NCI-H1417 treated with DMSO at 0.1 percent for 48 hours (cell line): ENCODE results near the gene AGFG1.

Experiments
- DNase-seq: peaks from one replicate; lab custom pipeline; 2025; lab: John Stamatoyannopoulos, UW

Gene AGFG1

DNA sequence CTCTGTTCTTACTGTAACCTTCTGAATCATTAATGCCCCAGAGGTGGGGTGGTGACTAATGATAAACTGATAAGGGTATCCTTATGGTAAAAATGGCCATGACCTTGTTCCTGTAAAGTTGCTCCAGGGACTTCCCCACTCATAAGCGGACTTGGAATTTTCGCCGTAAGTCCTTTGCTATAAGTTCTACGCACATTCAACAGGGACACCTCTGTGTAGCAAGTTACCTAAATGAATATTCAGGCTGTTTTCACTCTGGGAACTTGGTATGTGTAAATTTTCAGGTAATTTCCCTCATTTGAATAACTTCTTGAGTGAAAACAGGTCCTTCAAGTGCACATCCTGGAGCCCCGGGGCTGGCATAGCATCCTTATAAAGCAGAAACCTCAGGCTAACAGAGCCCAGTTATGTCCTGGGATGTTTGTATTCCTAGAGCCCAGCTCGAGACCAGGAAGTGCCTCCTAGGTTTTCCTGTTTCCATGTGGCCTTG, 9.4 kb upstream of the AGFG1 start:
- DNase-seq, result no peak

DNA sequence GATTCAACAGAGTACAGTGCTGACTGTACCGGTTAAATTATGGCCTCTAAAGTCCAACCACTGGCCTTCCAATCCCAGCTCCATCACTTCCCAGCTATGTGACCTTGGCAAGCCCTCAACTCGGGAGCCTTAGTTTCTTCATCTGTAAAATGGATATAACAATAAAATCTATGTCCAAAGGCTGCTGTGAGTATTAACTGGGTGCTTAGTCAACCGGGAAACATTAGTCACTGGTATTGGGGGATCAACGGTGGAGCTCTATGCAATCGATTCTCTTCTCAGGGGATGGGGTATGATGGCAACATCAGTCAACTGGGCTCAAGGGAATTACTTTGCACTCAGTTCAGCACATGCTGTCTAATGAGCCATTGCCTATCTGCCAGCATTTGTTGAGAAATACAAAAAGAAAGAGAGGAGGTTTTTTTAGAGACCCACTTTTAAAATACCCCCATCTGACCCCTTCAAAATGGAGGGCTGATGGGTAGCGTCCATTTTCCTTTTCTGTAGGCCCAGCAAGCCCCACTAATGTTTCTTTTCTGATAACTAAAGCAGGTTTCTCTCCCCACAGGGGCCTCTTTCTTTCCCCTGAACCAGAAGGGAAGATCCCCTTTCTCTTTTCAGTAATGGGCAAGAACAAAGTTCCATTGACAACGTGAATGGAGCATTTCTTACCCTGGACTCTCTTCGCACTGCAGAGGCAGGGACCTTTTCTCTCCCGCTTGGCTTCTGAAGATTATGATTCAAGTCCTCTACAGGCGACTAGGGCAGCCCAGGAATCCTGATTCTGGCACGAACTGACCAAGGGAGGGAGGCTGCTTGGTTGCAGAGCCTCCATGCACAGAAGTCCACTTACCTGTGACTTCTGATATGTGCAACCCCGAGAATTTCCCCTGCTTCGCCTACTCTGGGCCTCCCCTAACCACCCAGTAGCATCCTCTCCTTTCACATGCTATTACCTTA, 8.7 kb upstream of the AGFG1 start:
- DNase-seq, result no peak

DNA sequence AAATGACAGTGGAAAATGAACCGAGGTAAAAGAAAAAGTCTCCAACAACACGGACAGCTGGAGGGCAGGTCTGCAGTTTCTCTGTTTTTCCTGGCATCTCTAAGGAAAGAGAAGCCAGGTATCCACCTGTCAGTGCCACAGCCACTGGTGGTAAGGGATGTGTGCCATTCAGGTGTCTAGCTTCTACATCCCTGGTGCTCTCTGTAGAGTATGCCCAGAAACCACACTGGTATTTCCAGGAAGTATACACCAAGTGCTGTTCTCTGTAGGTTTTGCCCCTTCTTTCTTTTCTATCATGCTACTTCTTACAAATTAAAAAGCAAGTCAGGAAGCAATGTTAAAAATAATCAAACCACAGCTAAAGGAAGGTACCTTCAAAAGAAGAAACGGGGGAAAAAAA, 7.6 kb upstream of the AGFG1 start:
- no peak for DNase-seq

DNA sequence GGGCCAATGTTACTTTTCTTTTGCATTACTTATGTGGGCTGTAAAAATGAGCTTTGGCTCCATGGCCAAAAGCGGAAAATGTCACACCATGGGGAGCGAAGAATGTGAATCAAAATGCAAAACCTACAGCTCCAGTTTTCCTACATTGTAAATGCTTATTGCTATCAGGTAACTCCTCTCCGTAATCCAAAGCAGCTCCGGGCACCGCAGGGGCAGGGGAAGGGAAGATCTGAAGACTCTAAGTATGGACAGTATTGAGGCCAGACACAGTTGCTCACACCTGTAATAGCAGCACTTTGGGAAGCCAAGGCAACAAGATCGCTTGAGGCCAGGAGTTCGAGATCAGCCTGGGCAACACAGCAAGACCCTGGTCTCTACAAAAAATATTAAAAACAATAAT, 7.1 kb upstream of the AGFG1 start:
- no peak for DNase-seq

DNA sequence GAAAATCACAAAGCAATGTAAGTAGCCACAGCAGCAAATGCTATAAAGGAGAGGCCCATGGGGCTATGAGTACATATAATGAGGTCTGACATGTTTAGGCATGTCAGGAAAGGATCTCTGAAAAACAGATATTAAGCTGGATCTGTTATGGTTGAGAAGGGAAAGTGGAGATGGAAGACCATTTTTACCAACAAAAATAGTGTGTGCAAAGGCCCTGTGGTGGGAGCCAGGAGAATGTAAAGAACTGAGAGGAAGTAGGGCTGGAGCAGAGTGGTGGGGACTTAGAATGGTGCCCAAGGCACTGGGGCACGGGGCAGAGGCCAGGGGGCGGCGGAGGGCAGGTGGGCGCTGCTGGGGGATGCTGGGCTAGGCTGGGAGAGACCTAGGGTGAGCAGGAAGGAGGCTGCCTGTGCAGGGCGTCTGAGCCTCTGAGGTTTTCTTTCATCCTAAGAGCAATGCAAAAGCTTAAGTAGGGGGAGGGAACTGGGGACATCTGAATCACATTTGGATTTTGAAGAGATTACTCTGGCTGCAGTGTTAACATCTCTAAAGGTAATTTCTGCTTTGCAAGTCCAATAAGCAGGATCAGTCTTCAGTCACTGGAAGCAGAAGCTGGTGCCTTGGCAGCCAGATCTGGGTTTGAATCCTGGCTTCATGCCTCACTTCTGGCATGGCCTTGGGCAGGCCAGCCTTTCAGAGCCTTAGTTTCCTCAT, 4.9 kb upstream of the AGFG1 start:
- DNase-seq, result no peak

DNA sequence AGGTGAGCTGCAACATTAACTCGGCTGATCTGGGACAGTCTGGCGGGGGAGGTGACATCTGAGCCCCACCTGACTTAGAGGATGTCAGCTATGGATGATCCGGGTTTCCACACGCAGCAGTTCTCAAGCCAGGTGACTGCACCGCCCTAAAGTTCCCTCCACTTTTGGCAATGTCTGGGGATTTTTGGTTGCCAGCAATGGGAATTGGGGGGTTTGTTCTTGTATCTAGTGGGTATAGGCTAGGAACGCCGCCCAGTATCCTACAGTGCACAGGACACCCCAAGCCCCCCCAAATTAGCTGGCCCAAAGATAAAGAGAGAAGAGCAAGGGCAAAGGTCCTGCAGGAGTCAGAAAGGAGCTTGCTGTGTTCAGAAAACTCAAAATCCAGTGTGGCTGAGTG, 544 bp upstream of the AGFG1 start:
- DNase-seq, result no peak

DNA sequence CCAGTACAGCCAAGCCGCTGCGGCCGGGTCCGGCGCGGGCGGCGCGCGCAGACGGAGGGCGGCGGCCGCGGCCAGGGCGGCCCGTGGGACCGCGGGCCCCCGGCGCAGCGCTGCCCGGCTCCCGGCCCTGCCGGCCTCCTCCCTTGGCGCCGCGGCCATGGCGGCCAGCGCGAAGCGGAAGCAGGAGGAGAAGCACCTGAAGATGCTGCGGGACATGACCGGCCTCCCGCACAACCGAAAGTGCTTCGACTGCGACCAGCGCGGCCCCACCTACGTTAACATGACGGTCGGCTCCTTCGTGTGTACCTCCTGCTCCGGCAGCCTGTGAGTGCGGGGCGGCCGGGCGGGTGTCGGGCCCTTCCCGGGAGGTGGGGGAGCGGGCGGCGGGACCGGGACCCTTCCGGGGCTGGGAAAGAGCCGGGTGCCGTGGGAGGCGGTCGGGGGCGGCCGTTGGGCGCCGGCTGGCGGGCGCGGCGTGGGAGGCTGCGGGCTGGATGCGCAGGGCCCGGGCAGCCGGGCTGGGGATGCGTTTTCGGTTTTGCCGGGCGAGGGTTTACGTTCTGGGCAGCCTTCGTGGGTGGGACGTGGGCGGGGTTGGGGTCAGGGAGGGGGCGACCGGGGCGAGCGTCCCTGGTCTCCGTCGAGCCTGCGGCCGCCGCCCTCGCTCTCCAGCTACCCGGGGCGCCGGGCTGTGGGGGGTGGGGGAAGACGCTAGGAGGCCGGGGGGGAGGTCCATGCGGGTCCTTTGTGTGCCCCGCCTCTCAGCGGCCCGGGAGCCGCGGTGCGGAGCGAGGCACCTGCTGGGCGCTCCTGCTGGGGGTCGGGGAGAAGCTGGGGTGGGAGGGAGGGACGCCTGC, 537 bp downstream of the AGFG1 start:
- no peak for DNase-seq

DNA sequence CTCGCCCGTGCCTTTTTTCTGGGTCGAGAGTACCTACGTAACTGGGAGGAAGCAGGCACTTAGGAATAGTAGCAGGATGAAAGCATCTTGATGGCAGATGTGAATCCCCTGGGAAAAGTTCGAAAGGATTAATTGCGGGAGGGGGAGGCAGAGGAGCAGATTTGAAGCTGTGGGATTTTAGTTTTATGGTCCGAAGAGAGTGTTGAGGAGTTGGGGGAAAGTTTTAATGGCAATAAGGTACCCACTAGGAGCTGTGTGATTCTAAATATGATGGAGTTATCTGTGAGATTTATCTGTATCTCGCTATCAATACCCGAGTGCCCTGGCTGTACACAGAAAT, 1.1 kb downstream of the AGFG1 start:
- no peak for DNase-seq

DNA sequence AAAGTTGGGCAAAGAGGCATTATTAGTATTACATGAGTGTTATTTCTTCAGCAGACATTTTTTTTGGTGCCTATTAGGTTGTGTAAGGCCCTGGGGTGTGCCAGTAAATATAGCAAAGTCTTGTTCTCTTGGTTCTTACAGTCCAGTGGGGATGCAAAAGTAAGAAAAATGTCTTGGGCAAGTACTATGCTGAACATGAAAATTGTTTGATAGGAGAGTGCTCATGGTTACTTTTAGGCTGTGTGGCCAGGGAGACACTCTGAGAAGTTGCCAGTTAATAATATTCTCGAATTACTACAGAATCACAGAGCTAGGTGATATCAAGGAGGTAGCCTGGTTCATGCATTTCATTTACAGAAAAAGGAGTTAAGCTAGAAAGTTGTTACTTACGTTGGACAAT, 1.9 kb downstream of the AGFG1 start:
- no peak for DNase-seq

DNA sequence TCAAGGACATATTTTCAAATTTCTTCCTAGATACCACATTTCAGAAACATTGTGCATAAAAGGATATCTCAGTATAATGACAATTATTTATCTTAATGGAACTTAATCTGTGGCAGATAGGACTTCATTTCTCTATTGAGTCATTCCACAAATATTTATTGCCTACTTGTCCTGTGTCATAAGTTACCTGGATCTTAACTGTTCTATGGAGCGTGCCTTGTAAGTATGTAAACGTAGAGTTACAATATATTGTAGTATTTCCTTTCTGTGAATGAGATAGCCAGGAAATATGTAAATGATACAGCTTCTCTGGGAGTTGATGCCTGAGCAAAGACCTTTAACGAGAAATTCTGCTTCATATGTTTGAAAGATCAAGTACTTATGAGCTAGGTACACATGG, 2.5 kb downstream of the AGFG1 start:
- no peak for DNase-seq

DNA sequence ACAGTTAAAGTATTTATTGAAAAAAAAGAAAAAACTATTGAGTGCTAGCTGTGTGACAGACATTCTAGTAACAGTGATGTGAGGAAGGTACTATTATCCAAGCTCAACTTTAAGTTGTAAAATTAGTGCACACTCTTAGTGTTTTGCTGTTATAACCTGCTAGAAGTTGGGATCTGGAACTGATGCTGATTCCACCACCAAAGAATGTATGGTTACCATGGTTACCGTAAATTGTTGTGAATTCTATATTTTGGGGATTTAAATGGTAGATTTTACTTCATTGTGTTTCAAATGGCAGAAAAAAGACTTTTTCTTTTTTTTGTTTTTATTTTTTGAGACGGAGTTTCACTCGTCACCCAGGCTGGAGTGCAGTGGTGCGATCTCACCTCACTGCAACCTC, 5.3 kb downstream of the AGFG1 start:
- DNase-seq, result no peak

DNA sequence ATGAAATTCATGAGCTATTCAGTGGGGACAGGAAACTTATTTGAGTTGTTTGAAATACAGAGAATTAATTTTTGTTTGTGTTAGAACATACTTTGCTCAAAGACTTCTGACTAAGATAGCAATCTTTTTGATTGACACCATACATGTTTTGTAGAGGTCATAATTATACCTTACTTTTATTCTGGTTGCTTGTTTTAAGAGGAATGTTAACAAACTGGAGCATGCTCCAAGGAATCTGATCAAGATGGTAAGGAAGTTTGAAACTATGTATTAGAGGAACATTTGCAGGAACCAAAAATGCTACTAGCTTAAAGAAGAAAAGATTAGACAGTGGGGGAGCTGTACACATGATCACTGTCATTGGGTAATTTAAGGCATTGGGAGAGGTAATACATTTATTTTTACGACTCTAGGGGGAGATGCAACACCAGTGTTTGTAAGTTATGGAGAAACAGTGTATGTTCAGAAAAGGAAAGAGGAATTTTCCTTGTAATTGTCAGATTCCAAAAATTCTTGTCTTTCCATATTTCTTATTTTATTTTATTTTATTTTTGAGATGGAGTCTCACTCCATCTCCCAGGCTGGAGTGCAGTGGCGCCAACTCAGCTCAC, 8.0 kb downstream of the AGFG1 start:
- DNase-seq, result no peak

DNA sequence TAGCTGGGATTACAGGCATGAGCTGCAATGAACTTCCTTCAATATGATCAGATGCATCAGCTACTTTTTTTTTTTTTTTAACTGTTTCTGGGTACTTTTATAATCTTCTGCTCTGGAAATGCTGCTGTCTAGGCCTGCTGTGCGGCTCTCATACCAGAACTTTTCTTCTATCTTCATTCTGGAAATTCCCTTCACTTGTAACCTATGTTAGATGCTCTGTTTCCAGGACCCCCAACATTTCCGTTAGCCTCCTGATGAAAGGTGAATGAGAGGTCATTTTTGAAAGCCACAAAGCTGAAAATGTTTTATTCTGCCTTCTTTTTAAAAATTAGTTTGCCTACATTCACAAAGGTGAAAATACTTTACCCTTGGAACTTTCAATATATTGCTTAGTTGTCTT, 8.6 kb downstream of the AGFG1 start:
- no peak for DNase-seq

DNA sequence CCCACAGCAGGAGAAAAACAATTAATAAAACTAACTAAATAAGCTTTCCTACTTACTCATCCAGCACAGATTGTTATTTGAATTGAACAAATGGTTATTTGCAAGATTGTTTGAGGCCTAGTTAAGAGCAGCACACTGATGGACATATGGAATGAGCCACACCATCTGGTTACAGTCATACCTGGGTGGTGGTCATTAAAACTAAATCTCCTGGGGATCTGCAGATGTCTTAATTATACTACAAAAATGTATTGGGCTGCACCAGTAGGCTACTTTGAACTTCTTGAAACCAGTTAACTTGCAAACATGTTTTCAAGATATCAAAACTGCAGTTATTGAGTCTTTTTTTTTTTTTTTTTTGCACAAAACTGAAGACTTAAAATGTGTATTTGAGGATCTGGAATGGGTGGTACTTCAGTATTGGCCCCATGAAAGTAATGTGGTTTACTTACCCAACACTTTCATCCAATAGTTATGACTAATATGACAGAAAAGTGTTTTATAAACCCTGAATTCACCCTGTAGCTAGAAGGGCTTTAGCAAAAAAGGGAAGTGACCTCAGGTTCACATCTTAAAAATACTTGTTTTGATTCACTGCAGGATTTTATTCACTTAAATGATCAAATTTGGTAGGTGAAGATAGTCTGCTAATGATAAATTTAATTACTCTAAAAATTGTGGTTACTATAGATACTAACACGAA, 10.8 kb downstream of the AGFG1 start:
- no peak for DNase-seq

DNA sequence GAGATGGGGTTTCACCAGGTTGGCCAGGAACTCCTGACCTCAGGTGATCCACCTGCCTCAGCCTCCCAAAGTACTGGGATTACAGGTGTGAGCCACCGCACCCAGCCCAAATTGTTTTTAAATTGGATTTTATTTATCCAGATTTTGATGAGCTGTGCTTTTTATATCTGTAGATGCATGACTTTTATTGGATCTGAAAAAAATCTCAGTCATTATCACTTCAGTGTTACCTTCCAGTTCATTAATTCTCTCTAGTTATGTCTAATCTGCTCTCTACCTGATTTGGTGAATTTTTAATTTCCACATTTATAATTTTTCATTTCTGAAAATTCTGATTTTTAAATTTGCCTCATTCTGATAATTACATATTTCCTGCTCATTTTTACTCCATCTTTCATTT, 13.5 kb downstream of the AGFG1 start:
- DNase-seq, result no peak

DNA sequence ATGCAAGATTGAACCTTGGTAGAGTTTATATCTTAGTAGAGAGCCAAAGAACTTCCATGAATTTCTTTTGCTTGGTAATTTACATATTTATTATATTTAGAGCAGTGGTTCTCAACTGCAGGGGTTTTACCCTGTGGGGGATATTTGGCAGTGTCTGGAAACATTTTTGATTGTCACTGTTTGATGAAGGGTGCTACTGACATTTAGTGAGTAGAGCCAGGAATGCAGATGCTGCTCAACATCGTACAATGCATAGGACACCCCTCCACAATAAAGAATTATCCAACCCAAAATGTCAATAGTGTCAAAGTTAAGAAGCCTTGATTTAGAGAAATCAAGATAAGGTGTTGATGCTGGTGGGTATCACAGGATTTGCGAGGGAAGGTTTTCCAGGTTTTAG, 14.7 kb downstream of the AGFG1 start:
- DNase-seq, result no peak

DNA sequence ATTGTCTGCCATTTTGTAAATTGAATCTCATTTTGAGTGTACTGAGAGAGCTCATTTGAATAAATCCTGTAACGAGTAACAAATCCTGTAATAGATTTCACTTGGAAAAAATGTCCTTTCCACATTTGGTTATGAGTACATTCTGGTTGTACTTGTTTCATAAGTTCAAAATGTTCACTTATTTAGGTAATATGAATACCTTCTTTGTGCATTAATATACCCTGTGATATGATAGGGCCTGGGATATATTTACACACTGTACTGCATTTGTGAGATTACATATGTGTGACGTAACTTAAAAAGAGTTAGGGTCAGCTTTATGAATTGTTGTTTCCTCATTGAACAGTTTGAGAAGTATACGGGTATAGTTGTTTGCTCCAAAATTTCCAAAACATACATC, 16.1 kb downstream of the AGFG1 start:
- DNase-seq, result no peak

DNA sequence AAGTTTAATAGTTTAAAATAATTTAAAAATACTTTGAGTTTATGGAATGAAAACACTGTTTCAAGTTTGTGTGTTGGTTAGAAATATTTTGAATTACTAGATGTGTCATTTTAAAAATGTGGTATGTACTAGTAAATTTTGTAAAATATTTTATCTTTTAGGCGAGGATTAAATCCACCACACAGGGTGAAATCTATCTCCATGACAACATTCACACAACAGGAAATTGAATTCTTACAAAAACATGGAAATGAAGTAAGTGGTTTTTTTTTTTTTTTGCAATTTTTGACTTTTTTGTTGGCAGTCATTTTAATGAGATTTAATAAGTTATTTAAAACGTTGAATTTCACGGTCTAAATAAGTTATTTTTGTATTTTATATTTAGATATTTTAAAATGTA, 19.4 kb downstream of the AGFG1 start:
- no peak for DNase-seq

DNA sequence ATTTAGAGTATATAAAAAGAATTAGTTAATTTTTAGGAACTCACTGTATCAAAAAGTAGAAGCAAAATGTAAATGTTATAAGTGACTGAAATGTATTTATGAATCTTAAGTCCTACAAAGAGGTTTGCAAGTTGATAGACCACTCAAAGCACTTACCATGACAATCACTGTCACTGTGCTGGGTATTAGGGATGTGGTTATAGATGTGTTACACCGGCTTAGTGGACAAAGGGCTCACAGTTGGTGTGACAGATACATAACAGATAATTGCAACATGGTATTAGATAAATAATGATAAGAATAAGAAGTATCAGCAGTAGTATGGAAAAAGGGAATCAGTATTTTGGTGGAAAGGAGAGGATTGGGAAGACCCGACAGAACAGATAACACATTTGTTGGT, 21.6 kb downstream of the AGFG1 start:
- no peak for DNase-seq

DNA sequence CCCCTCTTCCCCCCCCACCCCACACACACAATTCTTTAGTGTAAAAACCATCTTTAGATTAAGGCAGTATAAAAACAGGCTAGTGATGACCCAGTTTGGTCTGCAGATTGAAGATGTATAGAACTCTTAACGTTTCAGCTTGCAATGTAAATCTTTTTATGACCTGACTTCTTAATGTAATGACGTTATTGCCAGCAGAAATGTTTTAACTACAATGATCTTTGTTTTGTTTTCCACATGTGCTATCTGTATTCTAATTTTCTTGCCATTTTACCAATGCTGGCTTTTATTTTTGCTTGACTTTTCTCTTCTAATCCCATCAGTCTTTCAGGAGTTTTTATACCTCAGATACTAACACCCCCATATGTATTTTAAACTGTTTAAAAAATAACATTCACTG, 25.2 kb downstream of the AGFG1 start:
- DNase-seq, result no peak

DNA sequence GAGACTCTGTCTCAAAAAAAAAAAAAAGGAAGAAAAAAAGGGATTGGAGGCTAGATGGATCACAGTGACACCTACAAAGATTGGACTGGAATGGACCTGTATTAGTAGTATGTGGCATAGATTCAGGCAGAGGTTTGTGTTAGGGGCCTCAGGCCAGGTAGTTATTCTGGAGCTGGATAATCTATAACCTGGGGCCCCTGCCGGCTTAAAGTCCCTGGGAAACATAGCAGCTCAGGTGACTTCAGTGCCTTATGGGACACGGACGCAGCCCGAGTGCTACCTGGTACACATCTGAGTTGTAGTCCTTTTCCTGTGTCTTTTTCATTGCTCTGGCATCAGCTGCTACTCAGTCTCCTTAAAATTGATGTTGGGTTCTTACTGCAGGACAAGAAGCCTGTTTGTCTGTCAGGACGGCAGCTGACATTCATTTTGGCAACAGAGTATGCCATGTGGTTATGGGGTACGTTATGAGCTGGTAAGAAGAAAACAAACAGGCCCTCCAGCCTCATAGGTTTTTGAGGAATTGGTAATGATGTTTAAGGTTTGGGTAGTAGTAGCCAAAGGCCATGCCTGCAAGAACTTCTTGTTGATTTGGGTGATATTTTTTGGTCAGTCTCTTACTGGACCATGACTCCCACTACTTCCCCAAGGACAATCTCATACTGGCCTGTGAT, 27.8 kb downstream of the AGFG1 start:
- no peak for DNase-seq
